Measurements from ENCODE around the gene CAMK1D. TPM values are rescaled to one million over a fixed set of nuclear protein-coding genes. Genes with fewer than 3 reads are reported as not detected.

CAMK1D gene
- total and polyA plus RNA-seq, 10 of the 15 experiments (the other 5 are each of a cell fraction or from before 2014, with no cell fraction given): 2.1 to 35.5 (median 14.7) TPM

DNA sequence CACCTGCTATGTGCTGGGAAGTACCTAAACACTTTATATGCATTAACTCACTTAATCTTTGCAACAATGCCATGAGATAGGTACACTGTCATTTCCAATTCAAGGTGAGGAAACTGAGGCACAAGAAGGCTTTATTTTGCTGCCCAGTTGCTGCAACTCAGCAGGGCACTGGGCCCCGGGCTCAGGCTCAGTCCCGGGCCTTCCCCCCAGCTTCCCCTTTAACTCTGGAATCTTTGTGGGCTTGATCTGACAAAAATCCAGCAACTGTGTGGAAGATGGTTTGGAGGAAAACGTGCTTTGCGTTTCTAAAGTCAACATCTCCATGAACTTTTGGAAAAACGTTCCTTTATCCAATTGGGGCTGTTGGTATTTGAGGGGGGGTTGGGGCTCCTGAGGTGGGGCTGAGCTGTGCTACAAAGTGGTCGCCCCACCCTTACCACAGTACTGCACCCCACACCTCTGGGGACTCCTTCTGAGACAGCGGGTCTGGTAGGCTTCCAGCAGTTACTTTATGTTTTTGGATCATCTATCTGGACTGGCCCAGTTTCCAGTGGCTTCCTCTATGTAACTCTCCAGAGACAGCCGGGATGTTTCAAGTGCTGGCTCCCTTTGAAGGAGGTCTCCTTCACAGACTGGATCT, 40.5 kb upstream of the CAMK1D start:
- no peaks in the 10 kb centered on the region for H3K27me3 ChIP-seq (replicated peaks in 1 of 2; ENCODE audit: control insufficient read depth in 2 of 2, insufficient read depth in 2 of 2, low read length in 1 of 2)
- WGBS (ENCODE audit: insufficient coverage, insufficient replicate concordance, low lambda C conversion rate, missing lambda C conversion rate): 58% methylated on average over 8 of the region's 8 CpGs
- TF ChIP-seq HDGF (IDR thresholded peaks at IDR 0.05): no peak
- no peak for TF ChIP-seq SP1 (IDR thresholded peaks at IDR 0.05; ENCODE audit: low read depth, low read length)
- no peak for TF ChIP-seq SMAD5 (IDR thresholded peaks at IDR 0.05; ENCODE audit: low read depth)
- TF ChIP-seq EED (IDR thresholded peaks at IDR 0.05; ENCODE audit: low read depth): no peak
- TF ChIP-seq, protein P1, sequence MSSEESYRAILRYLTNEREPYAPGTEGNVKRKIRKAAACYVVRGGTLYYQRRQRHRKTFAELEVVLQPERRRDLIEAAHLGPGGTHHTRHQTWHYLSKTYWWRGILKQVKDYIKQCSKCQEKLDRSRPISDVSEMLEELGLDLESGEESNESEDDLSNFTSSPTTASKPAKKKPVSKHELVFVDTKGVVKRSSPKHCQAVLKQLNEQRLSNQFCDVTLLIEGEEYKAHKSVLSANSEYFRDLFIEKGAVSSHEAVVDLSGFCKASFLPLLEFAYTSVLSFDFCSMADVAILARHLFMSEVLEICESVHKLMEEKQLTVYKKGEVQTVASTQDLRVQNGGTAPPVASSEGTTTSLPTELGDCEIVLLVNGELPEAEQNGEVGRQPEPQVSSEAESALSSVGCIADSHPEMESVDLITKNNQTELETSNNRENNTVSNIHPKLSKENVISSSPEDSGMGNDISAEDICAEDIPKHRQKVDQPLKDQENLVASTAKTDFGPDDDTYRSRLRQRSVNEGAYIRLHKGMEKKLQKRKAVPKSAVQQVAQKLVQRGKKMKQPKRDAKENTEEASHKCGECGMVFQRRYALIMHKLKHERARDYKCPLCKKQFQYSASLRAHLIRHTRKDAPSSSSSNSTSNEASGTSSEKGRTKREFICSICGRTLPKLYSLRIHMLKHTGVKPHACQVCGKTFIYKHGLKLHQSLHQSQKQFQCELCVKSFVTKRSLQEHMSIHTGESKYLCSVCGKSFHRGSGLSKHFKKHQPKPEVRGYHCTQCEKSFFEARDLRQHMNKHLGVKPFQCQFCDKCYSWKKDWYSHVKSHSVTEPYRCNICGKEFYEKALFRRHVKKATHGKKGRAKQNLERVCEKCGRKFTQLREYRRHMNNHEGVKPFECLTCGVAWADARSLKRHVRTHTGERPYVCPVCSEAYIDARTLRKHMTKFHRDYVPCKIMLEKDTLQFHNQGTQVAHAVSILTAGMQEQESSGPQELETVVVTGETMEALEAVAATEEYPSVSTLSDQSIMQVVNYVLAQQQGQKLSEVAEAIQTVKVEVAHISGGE (CRISPR knock-in tag; IDR thresholded peaks at IDR 0.05): no peak
- TF ChIP-seq NRF1 (conservative IDR thresholded peaks at IDR 0.05; ENCODE audit: low read depth, low read length): no peak
- TF ChIP-seq, protein P2, sequence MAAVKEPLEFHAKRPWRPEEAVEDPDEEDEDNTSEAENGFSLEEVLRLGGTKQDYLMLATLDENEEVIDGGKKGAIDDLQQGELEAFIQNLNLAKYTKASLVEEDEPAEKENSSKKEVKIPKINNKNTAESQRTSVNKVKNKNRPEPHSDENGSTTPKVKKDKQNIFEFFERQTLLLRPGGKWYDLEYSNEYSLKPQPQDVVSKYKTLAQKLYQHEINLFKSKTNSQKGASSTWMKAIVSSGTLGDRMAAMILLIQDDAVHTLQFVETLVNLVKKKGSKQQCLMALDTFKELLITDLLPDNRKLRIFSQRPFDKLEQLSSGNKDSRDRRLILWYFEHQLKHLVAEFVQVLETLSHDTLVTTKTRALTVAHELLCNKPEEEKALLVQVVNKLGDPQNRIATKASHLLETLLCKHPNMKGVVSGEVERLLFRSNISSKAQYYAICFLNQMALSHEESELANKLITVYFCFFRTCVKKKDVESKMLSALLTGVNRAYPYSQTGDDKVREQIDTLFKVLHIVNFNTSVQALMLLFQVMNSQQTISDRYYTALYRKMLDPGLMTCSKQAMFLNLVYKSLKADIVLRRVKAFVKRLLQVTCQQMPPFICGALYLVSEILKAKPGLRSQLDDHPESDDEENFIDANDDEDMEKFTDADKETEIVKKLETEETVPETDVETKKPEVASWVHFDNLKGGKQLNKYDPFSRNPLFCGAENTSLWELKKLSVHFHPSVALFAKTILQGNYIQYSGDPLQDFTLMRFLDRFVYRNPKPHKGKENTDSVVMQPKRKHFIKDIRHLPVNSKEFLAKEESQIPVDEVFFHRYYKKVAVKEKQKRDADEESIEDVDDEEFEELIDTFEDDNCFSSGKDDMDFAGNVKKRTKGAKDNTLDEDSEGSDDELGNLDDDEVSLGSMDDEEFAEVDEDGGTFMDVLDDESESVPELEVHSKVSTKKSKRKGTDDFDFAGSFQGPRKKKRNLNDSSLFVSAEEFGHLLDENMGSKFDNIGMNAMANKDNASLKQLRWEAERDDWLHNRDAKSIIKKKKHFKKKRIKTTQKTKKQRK (IDR thresholded peaks at IDR 0.05; ENCODE audit: low read depth, low read length): no peak

More for the DNA sequence above, 40.5 kb upstream of the CAMK1D start:
- ChIA-PET POLR2A (interaction anchor here (0.6 to 1.3 kb wide), 2 partner anchors 32 to 34 kb away, joined by 3 read pairs; no protein-coding TSS in a partner anchor), SMC1A (ENCODE audit: uncharacterized antibody, unreplicated experiment) (interaction anchor here (1.2 to 1.6 kb wide), 3 partner anchors 11 to 347 kb away, joined by 3 read pairs; no protein-coding TSS in a partner anchor), RAD21 (ENCODE audit: unreplicated experiment) (interaction anchor here (1.2 to 1.9 kb wide), 2 partner anchors 27 to 44 kb away, joined by 4 read pairs; no protein-coding TSS in a partner anchor), CTCF (interaction anchor here (0.6 to 2.0 kb wide), 8 partner anchors 9 to 176 kb away, joined by 3 to 5 read pairs (median 3); no protein-coding TSS in a partner anchor)
- H3K4me1 ChIP-seq (ENCODE audit: control insufficient read depth, insufficient read depth, low read length): peaks cover 20% of the 10 kb centered on the region
- H3K9ac ChIP-seq (ENCODE audit: control insufficient read depth, insufficient read depth, low read length): no peak overlapping the region
- DNase-seq (ENCODE audit: low read depth, low spot score) (no peak), FAIRE-seq (no peak), ATAC-seq (no peak)
- H2AFZ ChIP-seq (ENCODE audit: control insufficient read depth, low read depth, low read length): no peak overlapping the region; the same call in 1 of the 2 replicates
- in situ Hi-C loops (cut with MboI): no loop called here
- no peak overlapping the region for H3K4me3 ChIP-seq
- no peaks in the 10 kb centered on the region for H3K79me2 ChIP-seq (ENCODE audit: control insufficient read depth, insufficient read depth, low read length)
- H3K27ac ChIP-seq (ENCODE audit: control insufficient read depth, insufficient read depth): no peak overlapping the region
- no peak overlapping the region for H3K4me2 ChIP-seq (ENCODE audit: control insufficient read depth, insufficient read depth)
- BruUV-seq (replicated peaks): no TSS peak
- H4K20me1 ChIP-seq (ENCODE audit: control insufficient read depth, insufficient read depth): no peaks in the 10 kb centered on the region
- no peaks in the 10 kb centered on the region for H3K36me3 ChIP-seq (ENCODE audit: control insufficient read depth in 2 of 2, insufficient read depth in 2 of 2, low read length in 1 of 2)
- intact Hi-C loops (cut with micrococcal nuclease; ENCODE audit: unreplicated experiment): no loop called here
- H3K9me3 ChIP-seq (replicated peaks; ENCODE audit: control insufficient read depth, insufficient read depth, low read length): no peaks in the 10 kb centered on the region; the same call in 1 of the 3 replicates

Measured in GM12878 (cell line).